HG03457 (cell line): Measurements from ENCODE around the gene SKIL.

Experiments
- ATAC-seq: cut with Tn5 transposase; IDR thresholded peaks from one replicate; pipeline ENCODE4 v1.9.1; 2021; ENCODE audit warnings: moderate number of reproducible peaks; ENCODE audit not compliant: unreplicated experiment

Gene SKIL

GRCh38 chr3:170391108-170391507 is 33.6 kb downstream of the SKIL start:
- no peak for ATAC-seq

GRCh38 chr3:170397685-170398084 is 40.2 kb downstream of the SKIL start:
- ATAC-seq: no peak

- ATAC-seq: no peak
These were observed 47.6 kb downstream of the SKIL start for GRCh38 chr3:170405101-170405500.

- ATAC-seq: no peak
These were observed 53.0 kb downstream of the SKIL start for GRCh38 chr3:170410428-170411029.

GRCh38 chr3:170413291-170413690 is 55.8 kb downstream of the SKIL start:
- ATAC-seq: no peak

- no peak for ATAC-seq
These were observed 56.7 kb downstream of the SKIL start for GRCh38 chr3:170414202-170414663.

GRCh38 chr3:170417090-170417489 is 59.6 kb downstream of the SKIL start:
- no peak for ATAC-seq

GRCh38 chr3:170418422-170419398 is 61.2 kb downstream of the SKIL start, which contains the start of gene CLDN11:
Gene CLDN11 (plus strand): TSS chr3:170418868. CDS start chr3:170419067, 199 bp downstream.
- ATAC-seq: no peak

- no peak for ATAC-seq
These were observed 62.1 kb downstream of the SKIL start for GRCh38 chr3:170419557-170420087.

GRCh38 chr3:170420307-170420821 is 62.8 kb downstream of the SKIL start:
- no peak for ATAC-seq

- no peak for ATAC-seq
These were observed 63.7 kb downstream of the SKIL start for GRCh38 chr3:170421111-170421641.

- no peak for ATAC-seq
These were observed 64.2 kb downstream of the SKIL start for GRCh38 chr3:170421758-170422157.

GRCh38 chr3:170423001-170423615 is 65.6 kb downstream of the SKIL start:
- ATAC-seq: no peak

GRCh38 chr3:170424879-170425278 is 67.4 kb downstream of the SKIL start:
- ATAC-seq: no peak

- no peak for ATAC-seq
These were observed 68.2 kb downstream of the SKIL start for GRCh38 chr3:170425491-170426239.

GRCh38 chr3:170426240-170426797 is 68.8 kb downstream of the SKIL start:
- ATAC-seq: no peak

GRCh38 chr3:170428095-170428494 is 70.6 kb downstream of the SKIL start:
- ATAC-seq: no peak

GRCh38 chr3:170429050-170429449 is 71.5 kb downstream of the SKIL start:
- no peak for ATAC-seq

GRCh38 chr3:170431054-170431453 is 73.5 kb downstream of the SKIL start:
- ATAC-seq: no peak

- ATAC-seq: no peak
These were observed 74.9 kb downstream of the SKIL start for GRCh38 chr3:170432416-170432815.
